T follicular helper cell (primary cell): ENCODE results near the gene ZBTB3.
"Not testable (repeated sequence)": the region's sequence is repeated elsewhere in the genome, so short reads cannot be mapped to it uniquely, and the experiment has no call there.

ENCODE experiments used
- DNase-seq: peaks from one replicate; pipeline ENCODE4 v3.0.0-alpha.2; 2020; ENCODE audit warnings: low read depth

ZBTB3 gene

GRCh38 chr11:62757846-62758788 lies 4.2 kb upstream of the ZBTB3 start:
- no peak for DNase-seq

- DNase-seq: no peak
Measured at GRCh38 chr11:62755086-62755615, 1.2 kb upstream of the ZBTB3 start.

- DNase-seq: no peak
Measured at GRCh38 chr11:62752994-62753735, 795 bp downstream of the ZBTB3 start.

GRCh38 chr11:62752177-62752785 lies 1.7 kb downstream of the ZBTB3 start:
- DNase-seq: no peak

GRCh38 chr11:62749931-62750330 lies 4.0 kb downstream of the ZBTB3 start:
- DNase-seq: not testable (repeated sequence)

GRCh38 chr11:62747475-62748160 lies 6.3 kb downstream of the ZBTB3 start:
- DNase-seq: no peak

- no peak for DNase-seq
Measured at GRCh38 chr11:62737196-62737595, 16.8 kb downstream of the ZBTB3 start.

- no peak for DNase-seq
Measured at GRCh38 chr11:62732830-62733229, 21.1 kb downstream of the ZBTB3 start.

GRCh38 chr11:62730076-62730475 lies 23.9 kb downstream of the ZBTB3 start:
- not testable (repeated sequence) for DNase-seq

GRCh38 chr11:62728171-62728988 lies 25.6 kb downstream of the ZBTB3 start, which contains the start of gene TTC9C:
TTC9C (plus strand) TSS chr11:62728486; CDS start chr11:62728849, 363 bp downstream.
- DNase-seq: peak; percentile 79

GRCh38 chr11:62727872-62728170 lies 26.1 kb downstream of the ZBTB3 start:
- peak; percentile 83 for DNase-seq

GRCh38 chr11:62727165-62727871 lies 26.6 kb downstream of the ZBTB3 start, which contains the start of gene HNRNPUL2:
HNRNPUL2 (minus strand) TSS chr11:62727457; CDS start chr11:62727156, 301 bp downstream.
- DNase-seq: peak; percentile 98

GRCh38 chr11:62726915-62727164 lies 27.1 kb downstream of the ZBTB3 start:
- DNase-seq: no peak

- DNase-seq: no peak
Measured at GRCh38 chr11:62726156-62726914, 27.6 kb downstream of the ZBTB3 start.

- no peak for DNase-seq
Measured at GRCh38 chr11:62725646-62726045, 28.3 kb downstream of the ZBTB3 start.

- no peak for DNase-seq
Measured at GRCh38 chr11:62724171-62724570, 29.8 kb downstream of the ZBTB3 start.

GRCh38 chr11:62721994-62722393 lies 32.0 kb downstream of the ZBTB3 start:
- no peak for DNase-seq

- DNase-seq: no peak
Measured at GRCh38 chr11:62719302-62719978, 34.5 kb downstream of the ZBTB3 start.

- DNase-seq: no peak
Measured at GRCh38 chr11:62716816-62717215, 37.1 kb downstream of the ZBTB3 start.
